Measurements from ENCODE around the gene HECTD4. TPM values are rescaled to one million over a fixed set of nuclear protein-coding genes. Genes with fewer than 3 reads are reported as not detected.

The HECTD4 gene
- total RNA-seq, 1 experiment from 2014 or later = 31.2 TPM

DNA sequence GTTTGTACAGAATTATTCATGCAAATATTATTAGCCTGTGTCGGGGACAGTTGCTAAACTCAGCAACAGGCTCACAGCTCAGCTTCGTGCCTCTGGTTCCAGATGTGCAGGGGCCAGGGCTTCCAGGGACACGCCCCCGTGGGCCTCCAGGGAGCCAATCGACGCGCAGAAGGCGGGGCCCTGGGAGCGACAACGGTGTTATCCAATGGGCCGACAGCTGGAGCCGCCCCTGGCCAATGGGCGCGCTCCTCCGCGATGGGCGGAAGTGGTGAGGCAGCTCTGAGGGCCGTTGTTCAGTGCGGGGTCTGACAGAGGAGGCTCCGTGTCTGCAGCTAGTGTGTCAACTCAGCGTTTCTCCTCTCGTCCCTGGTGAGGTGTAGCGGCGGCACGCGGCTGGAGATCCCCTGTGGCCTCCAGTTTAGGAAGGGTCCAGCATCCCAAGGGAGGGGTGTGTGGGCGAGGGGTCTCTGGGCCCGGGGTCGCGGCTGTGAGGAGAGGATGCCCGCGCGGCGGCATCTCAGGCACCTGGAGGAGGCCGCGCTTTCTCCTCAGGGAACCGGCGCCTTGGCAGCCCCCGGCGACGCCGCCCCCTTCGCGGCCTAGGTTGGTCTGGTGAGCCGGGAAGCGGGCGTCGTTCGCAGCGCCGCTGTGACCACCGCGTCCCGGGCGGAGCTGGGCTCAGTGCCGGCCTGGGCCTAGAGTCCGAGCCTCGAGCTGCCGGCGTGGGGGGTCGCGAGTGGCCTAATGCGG is 256.8 kb downstream of the HECTD4 start, which contains the start of gene TRAFD1 (continued):
- TF ChIP-seq ATF3 (IDR thresholded peaks at IDR 0.05) = no peak
- no peak for TF ChIP-seq RAD21 (IDR thresholded peaks at IDR 0.05; ENCODE audit: low read depth)
- TF ChIP-seq JUND (IDR thresholded peaks at IDR 0.05) = no peak
- TF ChIP-seq SP1 (IDR thresholded peaks at IDR 0.05; ENCODE audit: low read depth) = peak; percentile 99
- TF ChIP-seq, protein P1, sequence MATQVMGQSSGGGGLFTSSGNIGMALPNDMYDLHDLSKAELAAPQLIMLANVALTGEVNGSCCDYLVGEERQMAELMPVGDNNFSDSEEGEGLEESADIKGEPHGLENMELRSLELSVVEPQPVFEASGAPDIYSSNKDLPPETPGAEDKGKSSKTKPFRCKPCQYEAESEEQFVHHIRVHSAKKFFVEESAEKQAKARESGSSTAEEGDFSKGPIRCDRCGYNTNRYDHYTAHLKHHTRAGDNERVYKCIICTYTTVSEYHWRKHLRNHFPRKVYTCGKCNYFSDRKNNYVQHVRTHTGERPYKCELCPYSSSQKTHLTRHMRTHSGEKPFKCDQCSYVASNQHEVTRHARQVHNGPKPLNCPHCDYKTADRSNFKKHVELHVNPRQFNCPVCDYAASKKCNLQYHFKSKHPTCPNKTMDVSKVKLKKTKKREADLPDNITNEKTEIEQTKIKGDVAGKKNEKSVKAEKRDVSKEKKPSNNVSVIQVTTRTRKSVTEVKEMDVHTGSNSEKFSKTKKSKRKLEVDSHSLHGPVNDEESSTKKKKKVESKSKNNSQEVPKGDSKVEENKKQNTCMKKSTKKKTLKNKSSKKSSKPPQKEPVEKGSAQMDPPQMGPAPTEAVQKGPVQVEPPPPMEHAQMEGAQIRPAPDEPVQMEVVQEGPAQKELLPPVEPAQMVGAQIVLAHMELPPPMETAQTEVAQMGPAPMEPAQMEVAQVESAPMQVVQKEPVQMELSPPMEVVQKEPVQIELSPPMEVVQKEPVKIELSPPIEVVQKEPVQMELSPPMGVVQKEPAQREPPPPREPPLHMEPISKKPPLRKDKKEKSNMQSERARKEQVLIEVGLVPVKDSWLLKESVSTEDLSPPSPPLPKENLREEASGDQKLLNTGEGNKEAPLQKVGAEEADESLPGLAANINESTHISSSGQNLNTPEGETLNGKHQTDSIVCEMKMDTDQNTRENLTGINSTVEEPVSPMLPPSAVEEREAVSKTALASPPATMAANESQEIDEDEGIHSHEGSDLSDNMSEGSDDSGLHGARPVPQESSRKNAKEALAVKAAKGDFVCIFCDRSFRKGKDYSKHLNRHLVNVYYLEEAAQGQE (IDR thresholded peaks at IDR 0.05; ENCODE audit: low read depth) = no peak

DNA sequence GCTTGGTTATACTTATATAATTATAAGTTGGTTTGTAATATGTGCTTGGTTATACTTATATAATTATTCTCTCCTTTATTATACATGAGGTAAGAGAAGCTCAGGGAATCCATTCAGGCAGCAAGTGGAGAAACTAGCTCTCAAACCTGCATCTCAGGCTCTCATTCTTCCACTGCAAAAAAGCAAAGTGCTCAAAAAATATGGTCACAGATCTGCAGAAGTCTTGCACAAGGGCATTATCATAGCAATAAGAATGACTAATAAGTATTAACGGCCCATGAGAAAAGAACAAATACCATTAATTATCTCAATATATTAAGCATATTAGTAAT is 257.3 kb downstream of the HECTD4 start:
- intact Hi-C loops (cut with micrococcal nuclease) = no loop called here
- ATAC-seq = peak; percentile 2; the same call in 1 of the 2 replicates
- POLR2A ChIA-PET = interaction anchor here (1.0 to 2.3 kb wide), 4 partner anchors 8 to 20 kb away, joined by 3 to 7 read pairs (median 6); partner anchors contain the start of gene NAA25
- Histone ChIP-seq H3K4me2 (ENCODE audit: low read length) (peak overlapping the region; percentile 77), H3K9ac (ENCODE audit: low read length) (no peak overlapping the region), H2AFZ (ENCODE audit: low read depth, low read length, poor library complexity, severe bottlenecking) (peak overlapping the region; percentile 59), H4K20me1 (ENCODE audit: insufficient read depth) (no peaks in the 10 kb centered on the region), H3K36me3 (ENCODE audit: control insufficient read depth in 1 of 2, insufficient read depth in 2 of 2, low read length in 2 of 2) (no peaks in the 10 kb centered on the region), H3K27me3 (ENCODE audit: insufficient read depth, low read length) (no peaks in the 10 kb centered on the region), H3K9me2 (ENCODE audit: insufficient read depth) (no peaks in the 10 kb centered on the region), H3K4me3 (replicated peaks in 1 of 2; ENCODE audit: low read depth in 1 of 2, low read length in 2 of 2) (peak overlapping the region; percentile 93 to 95), H3K9me3 (ENCODE audit: control insufficient read depth in 1 of 2, insufficient read depth in 1 of 2, low read depth in 1 of 2, low read length in 2 of 2) (no peaks in the 10 kb centered on the region), H3K4me1 (ENCODE audit: control insufficient read depth in 1 of 2, insufficient read depth in 2 of 2, low read length in 2 of 2) (peaks cover 34 to 67% of the 10 kb centered on the region in 2 experiments), H3K79me2 (ENCODE audit: insufficient read depth, low read length) (peaks cover 4% of the 10 kb centered on the region; the same call in 1 of the 2 replicates), H3K27ac (ENCODE audit: low read depth, low read length) (no peak overlapping the region)
- no peak for DNase-seq (ENCODE audit: low read depth, low spot score)
- CTCF ChIA-PET = no interaction called here
- RAD21 ChIA-PET (ENCODE audit: low non-redundant PET in 1 of 2, low total read pairs in 2 of 2, uncharacterized antibody in 2 of 2, unreplicated experiment in 2 of 2) = no interaction called here
- TF ChIP-seq SIN3A (IDR thresholded peaks at IDR 0.05; ENCODE audit: low read depth) (no peak), CEBPB (IDR thresholded peaks at IDR 0.05; ENCODE audit: low read depth) (no peak), YY1 (IDR thresholded peaks at IDR 0.05; ENCODE audit: extremely low read depth, insufficient replicate concordance, low read depth, low read length) (no peak), ZBTB33 (IDR thresholded peaks at IDR 0.05; ENCODE audit: extremely low read depth, insufficient replicate concordance, low read length) (no peak), SRF (IDR thresholded peaks at IDR 0.05; ENCODE audit: low read depth) (no peak), EGR1 (IDR thresholded peaks at IDR 0.05; ENCODE audit: low read depth) (no peak; the same call in 1 of the 2 replicates), ZNF274 (IDR thresholded peaks at IDR 0.05; ENCODE audit: low read depth, low read length) (no peak), EZH2phosphoT487 (IDR thresholded peaks at IDR 0.05; ENCODE audit: borderline replicate concordance) (no peak), ZFX (IDR thresholded peaks at IDR 0.05) (no peak), POLR2AphosphoS5 (IDR thresholded peaks at IDR 0.05; ENCODE audit: low read depth, low read length) (no peak), CBX3 (IDR thresholded peaks at IDR 0.05; ENCODE audit: low read depth) (no peak), RAD21 (IDR thresholded peaks at IDR 0.05; ENCODE audit: low read depth) (no peak), TCF7L2 (IDR thresholded peaks at IDR 0.05; ENCODE audit: borderline replicate concordance, extremely low read depth, insufficient read depth, insufficient read length) (no peak), ELF1 (IDR thresholded peaks at IDR 0.05; ENCODE audit: borderline replicate concordance, low read depth) (no peak), FOSL1 (IDR thresholded peaks at IDR 0.05; ENCODE audit: low read depth) (no peak)
- no TSS peak for BruUV-seq (replicated peaks)
